ENCODE measurements around the gene JADE3.

DNA sequence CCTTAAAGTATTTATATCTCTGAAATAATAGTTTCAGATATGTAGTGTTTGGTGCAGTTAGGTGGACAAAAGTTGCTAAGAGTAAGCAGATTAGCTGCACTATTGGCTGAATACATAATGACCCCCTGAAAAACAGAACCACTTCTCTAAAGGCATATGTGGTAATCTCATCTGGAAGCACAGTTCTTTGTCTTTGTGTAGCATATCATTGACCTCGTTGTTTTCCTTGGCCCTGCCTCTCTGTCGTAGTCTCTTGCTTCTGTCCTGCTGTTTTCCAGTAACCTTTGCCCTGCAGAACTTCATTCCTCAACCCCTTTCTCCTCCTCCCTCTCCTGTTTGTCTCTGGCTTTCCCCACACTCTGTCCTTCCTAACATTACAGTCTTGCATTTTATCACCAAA is 41.4 kb downstream of the JADE3 start:
- no peak for TF ChIP-seq CTCF (IDR thresholded peaks at IDR 0.05; ENCODE audit: poor library complexity)
- TF ChIP-seq EZH2 (IDR thresholded peaks at IDR 0.05; ENCODE audit: borderline replicate concordance) = no peak
